ENCODE data around the gene CEACAM4. TPM values are rescaled to one million over a fixed set of nuclear protein-coding genes. Genes with fewer than 3 reads are reported as not detected.

CEACAM4 gene
- total and polyA plus RNA-seq, 2 of the 4 experiments (the other 2 are of a cell fraction) = not detected

- Histone ChIP-seq H4K5ac (ENCODE audit: low read depth, low read length) (no peak overlapping the region), H4K8ac (ENCODE audit: low read depth in 2 of 2, low read length in 2 of 2) (no peak overlapping the region), H2BK5ac (ENCODE audit: low read depth, low read length, poor library complexity, severe bottlenecking) (no peak overlapping the region), H2BK15ac (ENCODE audit: low read depth, low read length) (no peak overlapping the region), H3K9ac (ENCODE audit: low read depth, low read length) (no peak overlapping the region), H3K4me1 (ENCODE audit: control insufficient read depth, insufficient read depth, low read length) (no peaks in the 10 kb centered on the region), H2AFZ (replicated peaks; ENCODE audit: low read length, poor library complexity) (no peak overlapping the region), H3K23ac (ENCODE audit: low read depth, low read length) (no peak overlapping the region), H3K79me1 (ENCODE audit: low read depth in 1 of 2, low read length in 2 of 2) (no peaks in the 10 kb centered on the region), H3K18ac (ENCODE audit: low read depth, low read length) (no peak overlapping the region), H2AK9ac (replicated peaks; ENCODE audit: low read depth, low read length, poor library complexity) (no peak overlapping the region), H3K9me3 (ENCODE audit: control insufficient read depth, insufficient read depth, low read length) (peaks cover 6% of the 10 kb centered on the region), H3K9me1 (ENCODE audit: insufficient read depth, low read length) (no peaks in the 10 kb centered on the region), H2BK120ac (ENCODE audit: low read depth, low read length) (no peak overlapping the region), H2AK5ac (ENCODE audit: low read depth, low read length) (no peak overlapping the region), H3K4me2 (ENCODE audit: low read depth, low read length) (no peak overlapping the region), H3K4ac (ENCODE audit: low read depth, low read length) (no peak overlapping the region), H3K14ac (replicated peaks; ENCODE audit: low read depth, low read length) (no peak overlapping the region), H4K20me1 (ENCODE audit: insufficient read depth, low read length) (no peaks in the 10 kb centered on the region), H3K4me3 (ENCODE audit: insufficient read depth, low read depth, low read length) (no peak overlapping the region), H3K27me3 (ENCODE audit: control insufficient read depth, insufficient read depth, low read length) (no peaks in the 10 kb centered on the region), H3K27ac (ENCODE audit: insufficient read depth, low read length) (no peak overlapping the region), H3K36me3 (ENCODE audit: control insufficient read depth, insufficient read depth, low read length) (no peaks in the 10 kb centered on the region), H3K56ac (ENCODE audit: extremely low read depth, insufficient read depth, low read length) (no peak overlapping the region), H2BK20ac (ENCODE audit: low read depth, low read length) (no peak overlapping the region), H4K91ac (ENCODE audit: insufficient read depth, low read depth, low read length) (no peak overlapping the region)
- no peak for ATAC-seq (ENCODE audit: low read depth)
- intact Hi-C loops (cut with micrococcal nuclease) (no loop called here), in situ Hi-C loops (cut with MboI; ENCODE audit: low sequenced_read_pairs) (no loop called here), dilution Hi-C loops (cut with HindIII; ENCODE audit: low sequenced_read_pairs, unreplicated experiment) (no loop called here)
- CTCF ChIA-PET = no interaction called here
- DNase-seq = no peak
- POLR2A ChIA-PET (ENCODE audit: unreplicated experiment) = no interaction called here
- BruUV-seq (replicated peaks) = no TSS peak
- TF ChIP-seq POLR2A (IDR thresholded peaks at IDR 0.05; ENCODE audit: low read depth, low read length) (no peak), MAZ (IDR thresholded peaks at IDR 0.05; ENCODE audit: borderline replicate concordance, low read depth, low read length) (no peak), FOS (IDR thresholded peaks at IDR 0.05; ENCODE audit: low read depth, low read length) (no peak), ELK1 (IDR thresholded peaks at IDR 0.05; ENCODE audit: borderline replicate concordance, low read depth, low read length) (no peak), RFX5 (IDR thresholded peaks at IDR 0.05; ENCODE audit: low read depth, low read length) (no peak), MAFK (IDR thresholded peaks at IDR 0.05; ENCODE audit: low read depth, low read length) (no peak)
Observed at GRCh38 chr19:41670755-41671154, 43.9 kb upstream of the CEACAM4 start.
